GM21447 (cell line): ENCODE data around the gene EARS2.
"Not testable (repeated sequence)": the region's sequence is repeated elsewhere in the genome, so short reads cannot be mapped to it uniquely, and the experiment has no call there.

ENCODE experiments used
- ATAC-seq: cut with Tn5 transposase; IDR thresholded peaks from one replicate; pipeline ENCODE4 v1.9.1; 2021; ENCODE audit not compliant: unreplicated experiment

EARS2 gene

GRCh38 chr16:23570992-23571632, 14.0 kb upstream of the EARS2 start:
- ATAC-seq, result no peak

- ATAC-seq, result no peak
Measured at GRCh38 chr16:23567602-23568001, 10.5 kb upstream of the EARS2 start.

GRCh38 chr16:23566724-23567123, 9.6 kb upstream of the EARS2 start:
- no peak for ATAC-seq

GRCh38 chr16:23564575-23565363, 7.6 kb upstream of the EARS2 start:
- ATAC-seq, result no peak

- no peak for ATAC-seq
Measured at GRCh38 chr16:23563186-23563585, 6.0 kb upstream of the EARS2 start.

- ATAC-seq, result no peak
Measured at GRCh38 chr16:23562505-23562904, 5.4 kb upstream of the EARS2 start.

GRCh38 chr16:23561586-23561985, 4.4 kb upstream of the EARS2 start:
- no peak for ATAC-seq

GRCh38 chr16:23557779-23558702, 891 bp upstream of the EARS2 start:
- ATAC-seq, result peak; percentile 1

GRCh38 chr16:23554536-23554935, 2.6 kb downstream of the EARS2 start:
- no peak for ATAC-seq

GRCh38 chr16:23552161-23552560, 5.0 kb downstream of the EARS2 start:
- ATAC-seq, result no peak

GRCh38 chr16:23549938-23550337, 7.2 kb downstream of the EARS2 start:
- ATAC-seq, result no peak

- no peak for ATAC-seq
Measured at GRCh38 chr16:23544436-23544835, 12.7 kb downstream of the EARS2 start.

- not testable (repeated sequence) for ATAC-seq
Measured at GRCh38 chr16:23540817-23541178, 16.4 kb downstream of the EARS2 start.

GRCh38 chr16:23539984-23540816, 16.9 kb downstream of the EARS2 start:
- no peak for ATAC-seq

- no peak for ATAC-seq
Measured at GRCh38 chr16:23538919-23539278, 18.3 kb downstream of the EARS2 start.

GRCh38 chr16:23537390-23537789, 19.8 kb downstream of the EARS2 start:
- no peak for ATAC-seq

- no peak for ATAC-seq
Measured at GRCh38 chr16:23535901-23536300, 21.2 kb downstream of the EARS2 start.

GRCh38 chr16:23534868-23535860, 22.0 kb downstream of the EARS2 start:
- no peak for ATAC-seq

- ATAC-seq, result no peak
Measured at GRCh38 chr16:23532448-23532847, 24.7 kb downstream of the EARS2 start.

- no peak for ATAC-seq
Measured at GRCh38 chr16:23530062-23530461, 27.1 kb downstream of the EARS2 start.
